AG04449 (cell line): ENCODE results near the gene FKBP5.
"Not testable (repeated sequence)": the region's sequence is repeated elsewhere in the genome, so short reads cannot be mapped to it uniquely, and the experiment has no call there.

Experiments used
- CTCF ChIA-PET: fragments of 350-600 bp; formaldehyde crosslinking; extraction: SDS; loops from one replicate; lab custom pipeline; 2021; ENCODE audit warnings: antibody characterized with exemption; lab: Yijun Ruan, JAX
- POLR2A ChIA-PET: fragments of 400-600, 350-600 bp; formaldehyde crosslinking; extraction: SDS; loops from one replicate; lab custom pipeline; 2020; ENCODE audit warnings: antibody characterized with exemption, inconsistent platforms; lab: Yijun Ruan, JAX
- DNase-seq: peaks from one replicate; pipeline ENCODE4 v3.0.0-alpha.2; 2010; ENCODE audit warnings: low read depth, low spot score
- H3K4me3 ChIP-seq: 2 replicates; pipeline ENCODE4 v1.5.1; 2011; ENCODE audit warnings: low read depth, mild to moderate bottlenecking, control low read depth, low read length
- CTCF ChIP-seq: IDR thresholded peaks from one replicate; pipeline ENCODE4 v1.5.1; 2011; ENCODE audit warnings: mild to moderate bottlenecking, moderate library complexity, low read length, control low read depth, inconsistent platforms; ENCODE audit not compliant: insufficient read depth; ENCODE audit errors: missing control alignments

Gene FKBP5

GRCh38 chr6:35688605-35689322 is at the start of gene FKBP5:
FKBP5 (minus strand) TSS chr6:35688915; CDS start chr6:35642824, 46,091 bp downstream.
- POLR2A ChIA-PET, result no interaction called here
- TF ChIP-seq CTCF, result no peak
- peak within 1 kb of the TSS; percentile 70 for H3K4me3 ChIP-seq
- DNase-seq, result peak; percentile 33
- CTCF ChIA-PET, result no interaction called here

- TF ChIP-seq CTCF, result peak; percentile 64
- CTCF ChIA-PET, result interaction anchor here (0.6 to 6.1 kb wide), 51 partner anchors 11 to 444 kb away, joined by 3 to 524 read pairs (median 4); no protein-coding TSS in a partner anchor
- DNase-seq, result peak; percentile 58
- POLR2A ChIA-PET, result no interaction called here
- no peak overlapping the region for H3K4me3 ChIP-seq
Measured at GRCh38 chr6:35737413-35738211, 48.9 kb upstream of the FKBP5 start.

- no peak for DNase-seq
- TF ChIP-seq CTCF, result no peak
- no peak within 1 kb of the TSS for H3K4me3 ChIP-seq
- ChIA-PET POLR2A (no interaction called here), CTCF (interaction anchor here (0.6 to 6.1 kb wide), 67 partner anchors 10 to 443 kb away, joined by 3 to 524 read pairs (median 4); no protein-coding TSS in a partner anchor)
Measured at GRCh38 chr6:35736982-35737412, 48.3 kb upstream of the FKBP5 start, which contains the start of gene ARMC12. ARMC12 (plus strand) TSS chr6:35737032; CDS start chr6:35737109, 77 bp downstream.

DNA sequence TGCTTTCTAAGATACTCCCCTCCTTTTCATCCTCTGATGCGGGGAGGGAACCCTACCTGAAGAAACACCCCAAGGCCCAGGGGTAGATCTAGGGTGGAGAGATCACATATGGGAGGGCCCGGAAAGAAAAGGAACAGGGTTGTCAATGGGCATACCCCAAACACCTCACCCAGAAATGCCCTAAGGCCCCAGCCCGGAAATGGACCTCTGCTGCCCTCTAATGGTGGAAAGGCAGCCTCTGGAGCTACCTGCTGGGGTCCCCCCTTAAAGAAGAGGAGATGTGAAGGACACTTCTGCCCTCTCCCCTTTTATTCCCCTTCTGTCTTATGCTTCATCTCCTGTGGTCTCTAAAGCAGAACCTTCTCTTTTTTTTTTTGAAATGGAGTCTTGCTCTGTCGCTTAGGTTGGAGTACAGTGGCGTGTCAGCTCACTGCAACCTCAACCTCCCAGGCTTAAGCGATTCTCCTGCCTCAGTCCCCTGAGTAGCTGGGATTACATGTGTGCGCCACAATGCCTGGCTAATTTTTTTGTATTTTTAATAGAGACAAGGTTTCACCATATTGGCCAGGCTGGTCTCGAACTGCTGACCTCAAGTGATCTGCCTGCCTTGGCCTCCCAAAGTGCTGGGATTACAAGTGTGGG is 47.7 kb upstream of the FKBP5 start:
- no peak for DNase-seq
- peak; percentile 83 for TF ChIP-seq CTCF
- no peak overlapping the region for H3K4me3 ChIP-seq
- ChIA-PET POLR2A (interaction anchor here (0.7 kb wide), 2 partner anchors 17 to 155 kb away, joined by 4 read pairs; no protein-coding TSS in a partner anchor), CTCF (interaction anchor here (0.6 to 6.1 kb wide), 64 partner anchors 9 to 359 kb away, joined by 3 to 524 read pairs (median 4); partner anchors contain the start of gene TULP1)

DNA sequence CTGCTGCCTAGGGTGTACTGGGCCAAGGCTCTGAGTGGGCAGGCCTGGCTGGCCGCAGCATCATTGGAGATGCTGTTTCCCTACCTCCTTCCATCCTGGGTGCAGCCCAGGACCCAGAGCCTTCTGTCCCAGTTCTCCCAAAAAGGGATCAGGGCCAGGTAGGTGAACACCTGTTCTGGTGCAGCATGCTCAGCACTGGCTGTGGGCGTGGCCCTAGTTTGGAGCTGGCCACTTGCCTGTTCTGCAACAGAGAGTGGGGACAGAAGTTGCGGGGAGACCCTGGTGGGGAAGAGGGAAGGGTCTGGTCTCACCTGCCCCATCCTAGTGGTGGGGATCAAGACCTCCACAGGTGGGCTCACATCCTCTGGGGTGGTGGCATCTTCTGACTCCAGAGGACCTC is 46.7 kb upstream of the FKBP5 start:
- no peak for DNase-seq
- ChIA-PET POLR2A (no interaction called here), CTCF (interaction anchor here (1.0 to 6.1 kb wide), 30 partner anchors 8 to 264 kb away, joined by 3 to 524 read pairs (median 5); partner anchors contain the start of gene TULP1)
- no peak for TF ChIP-seq CTCF
- no peak overlapping the region for H3K4me3 ChIP-seq

- POLR2A ChIA-PET, DNase-seq, H3K4me3 ChIP-seq: not testable (repeated sequence)
- CTCF ChIA-PET, result interaction anchor here (1.0 to 4.0 kb wide), 11 partner anchors 10 to 218 kb away, joined by 3 to 49 read pairs (median 3); no protein-coding TSS in a partner anchor
Measured at GRCh38 chr6:35734319-35734718, 45.6 kb upstream of the FKBP5 start.
